KMS-11 (cell line): ENCODE measurements around the gene ELFN1.

Experiments
- H2AFZ ChIP-seq: fragments of 200-600 bp; sonication (generic); 2 replicates; pipeline ENCODE4 v1.6.1; 2016; ENCODE audit warnings: antibody characterized with exemption, mixed run types, low read depth
- H3K27ac ChIP-seq: fragments of 200-600 bp; sonication (generic); 2 replicates; pipeline ENCODE4 v1.6.1; 2016; ENCODE audit warnings: mild to moderate bottlenecking, mixed run types
- H3K27me3 ChIP-seq: fragments of 200-600 bp; sonication (generic); 2 replicates; pipeline ENCODE4 v1.6.1; 2017; ENCODE audit warnings: mild to moderate bottlenecking, low read depth, mixed run types, moderate library complexity; ENCODE audit not compliant: insufficient read depth
- H3K36me3 ChIP-seq: fragments of 200-600 bp; sonication (generic); 2 replicates; pipeline ENCODE4 v1.6.1; 2017; ENCODE audit warnings: mild to moderate bottlenecking, mixed run types; ENCODE audit not compliant: insufficient read depth
- H3K4me1 ChIP-seq: fragments of 200-600 bp; sonication (generic); 2 replicates; pipeline ENCODE4 v1.6.1; 2016; ENCODE audit warnings: mild to moderate bottlenecking, low read depth, mixed run types; ENCODE audit not compliant: poor library complexity, severe bottlenecking
- H3K4me2 ChIP-seq: fragments of 200-600 bp; sonication (generic); 2 replicates; pipeline ENCODE4 v1.7.0; 2016; ENCODE audit warnings: mild to moderate bottlenecking, mixed run types
- H3K4me3 ChIP-seq: fragments of 200-600 bp; sonication (generic); IDR thresholded peaks from 2 replicates; pipeline ENCODE4 v1.6.1; 2017; ENCODE audit warnings: low read depth, low read length, mixed read lengths; ENCODE audit not compliant: insufficient read depth
- H3K79me2 ChIP-seq: fragments of 200-600 bp; sonication (generic); 2 replicates; pipeline ENCODE4 v1.6.1; 2016; ENCODE audit warnings: low read depth, mixed run types; ENCODE audit not compliant: insufficient read depth
- H3K9ac ChIP-seq: fragments of 200-600 bp; sonication (generic); 2 replicates; pipeline ENCODE4 v1.6.1; 2016; ENCODE audit warnings: mild to moderate bottlenecking, mixed run types
- H4K20me1 ChIP-seq: fragments of 200-600 bp; sonication (generic); 2 replicates; pipeline ENCODE4 v1.6.1; 2016; ENCODE audit warnings: mild to moderate bottlenecking, mixed run types; ENCODE audit not compliant: insufficient read depth
- CTCF ChIP-seq: fragments of 200-600 bp; sonication (generic); conservative IDR thresholded peaks from 2 replicates; pipeline ENCODE4 v1.6.1; 2017; ENCODE audit warnings: low read depth, mild to moderate bottlenecking, antibody characterized with exemption, low read length, moderate library complexity, mixed read lengths

ELFN1 gene

GRCh38 chr7:1631678-1632077, 38.4 kb upstream of the ELFN1 start:
- Histone ChIP-seq H3K9ac (no peak overlapping the region), H3K79me2 (no peaks in the 10 kb centered on the region), H3K27me3 (peaks cover 54% of the 10 kb centered on the region; the same call in 1 of the 2 replicates), H3K36me3 (no peaks in the 10 kb centered on the region), H4K20me1 (no peaks in the 10 kb centered on the region), H2AFZ (no peak overlapping the region), H3K4me2 (no peak overlapping the region), H3K4me3 (no peak overlapping the region), H3K27ac (no peak overlapping the region), H3K4me1 (no peaks in the 10 kb centered on the region)
- no peak for TF ChIP-seq CTCF

- no peak overlapping the region for H3K9ac ChIP-seq
- H3K27me3 ChIP-seq = peaks cover 53% of the 10 kb centered on the region; the same call in 1 of the 2 replicates
- H3K36me3 ChIP-seq = no peaks in the 10 kb centered on the region
- no peak overlapping the region for H3K4me3 ChIP-seq
- H3K27ac ChIP-seq = no peak overlapping the region
- H4K20me1 ChIP-seq = no peaks in the 10 kb centered on the region
- no peaks in the 10 kb centered on the region for H3K4me1 ChIP-seq
- no peaks in the 10 kb centered on the region for H3K79me2 ChIP-seq
- no peak overlapping the region for H2AFZ ChIP-seq
- TF ChIP-seq CTCF = no peak
- no peak overlapping the region for H3K4me2 ChIP-seq
These were observed 37.6 kb upstream of the ELFN1 start for GRCh38 chr7:1632506-1632905.

DNA sequence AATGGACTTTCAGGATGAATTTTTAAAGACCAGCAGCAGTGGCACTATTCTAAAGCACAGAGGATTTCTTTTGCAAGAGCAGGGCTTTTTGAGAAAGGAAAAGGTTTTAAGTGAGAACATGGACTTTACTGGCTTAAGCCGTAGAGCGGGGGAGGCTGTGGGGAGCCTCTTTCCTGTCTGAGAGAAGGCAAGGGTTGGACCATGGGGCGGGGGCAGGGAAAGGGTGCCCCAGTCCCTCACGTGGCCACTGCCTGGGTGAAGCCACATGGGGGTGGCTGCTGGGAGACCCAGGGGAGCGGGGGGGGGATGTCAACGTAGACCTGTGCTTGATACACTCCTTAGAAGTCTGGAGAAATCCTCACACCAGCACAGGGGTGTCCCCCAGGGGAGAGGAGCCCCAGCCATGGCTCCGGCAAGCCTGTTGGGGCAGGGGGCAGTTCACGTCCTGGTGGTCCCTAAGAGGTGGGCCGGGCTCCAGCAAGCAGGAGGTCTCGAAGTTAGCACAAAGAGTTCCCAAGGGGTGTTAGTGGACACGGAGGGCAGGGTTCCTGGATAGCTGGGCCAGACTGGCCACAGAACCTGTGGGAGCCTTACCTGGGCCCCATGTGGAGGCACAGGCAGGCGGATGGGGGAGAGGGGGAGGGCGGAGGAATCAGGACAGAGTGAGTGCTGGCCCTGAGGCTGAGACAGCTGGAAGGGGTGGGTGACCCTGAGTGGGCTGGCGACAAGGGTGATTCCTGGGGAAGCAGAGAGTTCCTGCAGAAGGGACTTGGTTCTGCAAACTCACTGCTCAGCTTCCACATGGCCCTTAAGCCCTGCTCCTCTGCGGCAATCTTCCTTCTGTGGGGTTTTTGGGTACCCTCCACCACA, 36.9 kb upstream of the ELFN1 start:
- Histone ChIP-seq H3K27ac (no peak overlapping the region), H3K4me3 (no peak overlapping the region), H3K27me3 (peaks cover 47% of the 10 kb centered on the region; the same call in 1 of the 2 replicates), H3K36me3 (no peaks in the 10 kb centered on the region), H2AFZ (no peak overlapping the region), H3K4me1 (no peaks in the 10 kb centered on the region), H4K20me1 (no peaks in the 10 kb centered on the region), H3K79me2 (no peaks in the 10 kb centered on the region), H3K9ac (no peak overlapping the region), H3K4me2 (no peak overlapping the region)
- no peak for TF ChIP-seq CTCF

DNA sequence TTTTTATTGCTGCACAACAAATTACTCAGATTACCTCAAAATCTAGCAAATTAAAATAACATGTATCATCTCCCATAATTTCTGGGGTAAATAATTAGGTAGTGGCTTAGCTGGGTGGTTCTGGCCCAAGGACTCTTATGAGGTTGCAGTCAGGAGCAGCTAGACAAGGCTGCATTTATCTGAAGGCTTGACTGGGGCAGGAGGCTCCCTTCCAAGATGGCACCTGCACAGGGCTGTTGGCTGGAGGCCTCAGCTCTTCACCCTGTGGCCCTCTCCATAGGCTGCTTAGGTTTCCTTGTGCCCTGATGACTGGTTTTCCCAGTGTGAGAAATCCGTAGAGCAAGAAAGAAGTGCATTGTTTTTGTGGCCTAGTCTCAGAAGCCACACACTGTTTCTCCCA, 34.7 kb upstream of the ELFN1 start:
- no peaks in the 10 kb centered on the region for H4K20me1 ChIP-seq
- no peak overlapping the region for H3K4me2 ChIP-seq
- no peak overlapping the region for H3K27ac ChIP-seq
- no peak overlapping the region for H3K4me3 ChIP-seq
- no peaks in the 10 kb centered on the region for H3K79me2 ChIP-seq
- H3K4me1 ChIP-seq = no peaks in the 10 kb centered on the region
- H3K36me3 ChIP-seq = no peaks in the 10 kb centered on the region
- H3K9ac ChIP-seq = no peak overlapping the region
- no peak overlapping the region for H2AFZ ChIP-seq
- no peak for TF ChIP-seq CTCF
- peaks cover 48% of the 10 kb centered on the region for H3K27me3 ChIP-seq
